ENCODE measurements around the gene RPL13A. TPM values are rescaled to one million over a fixed set of nuclear protein-coding genes. Genes with fewer than 3 reads are reported as not detected.
A peak's percentile ranks its signal among the peaks of the same experiment; 100 is the strongest.
"Not testable (repeated sequence)": the region's sequence is repeated elsewhere in the genome, so short reads cannot be mapped to it uniquely, and the experiment has no call there.

Gene RPL13A
- total RNA-seq, 1 experiment from 2014 or later = 2,661 TPM

DNA sequence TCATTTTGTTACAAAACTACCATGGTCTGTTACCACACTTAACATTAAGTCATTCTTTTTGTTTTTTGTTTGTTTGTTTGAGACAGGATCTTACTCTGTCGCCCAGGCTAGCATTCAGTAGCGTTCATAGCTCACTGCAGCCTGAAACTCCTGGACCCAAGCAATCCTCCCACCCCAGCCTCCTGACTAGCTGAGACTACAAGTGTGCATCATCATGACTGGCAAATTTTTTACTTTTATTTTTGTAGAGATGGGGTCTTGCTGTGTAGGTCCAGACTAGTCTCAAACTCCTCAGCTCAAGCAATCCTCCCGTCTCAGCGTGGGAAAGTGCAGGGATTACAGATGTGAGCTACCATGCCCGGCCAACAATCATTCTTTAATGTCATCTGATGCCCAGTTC is 31.1 kb upstream of the RPL13A start:
- DNase-seq (ENCODE audit: low read depth) = no peak

DNA sequence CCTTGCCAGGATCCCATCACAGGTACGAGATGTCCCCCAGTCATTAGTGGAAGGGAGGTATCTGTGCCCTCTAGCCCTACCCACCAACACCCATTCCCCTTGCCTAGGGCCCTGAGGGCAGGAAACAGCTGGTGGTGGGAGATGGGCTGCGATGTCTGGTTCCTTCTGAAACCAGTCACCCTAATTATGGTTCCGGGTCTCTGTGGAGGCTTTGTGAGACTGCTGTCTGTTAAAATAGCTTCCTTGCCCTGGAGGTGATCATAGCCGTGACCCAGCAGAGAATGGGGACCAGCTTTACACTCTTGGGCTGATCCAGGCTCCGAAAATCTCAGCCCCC is 28.9 kb upstream of the RPL13A start:
- DNase-seq (ENCODE audit: low read depth) = no peak

DNA sequence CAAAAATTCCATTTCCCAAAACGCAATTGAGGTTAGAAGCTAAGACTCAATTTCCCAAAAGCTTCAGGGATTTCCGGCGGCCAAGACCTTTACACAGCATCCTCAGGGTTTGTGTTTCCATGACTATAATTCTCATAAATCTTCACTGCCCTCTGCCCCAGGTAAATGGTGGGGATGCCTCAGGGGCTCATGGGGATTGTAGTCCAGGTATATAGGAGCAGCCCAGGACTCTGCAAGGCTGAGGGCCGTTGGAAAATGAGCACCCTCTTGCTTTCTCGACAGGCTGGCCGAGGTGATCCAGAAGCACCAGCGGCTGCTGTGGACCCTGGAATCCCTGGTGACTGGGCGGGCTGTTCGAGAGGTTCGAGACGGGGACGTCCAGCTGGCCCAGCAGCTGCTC is 28.0 kb upstream of the RPL13A start:
- DNase-seq (ENCODE audit: low read depth) = no peak

DNA sequence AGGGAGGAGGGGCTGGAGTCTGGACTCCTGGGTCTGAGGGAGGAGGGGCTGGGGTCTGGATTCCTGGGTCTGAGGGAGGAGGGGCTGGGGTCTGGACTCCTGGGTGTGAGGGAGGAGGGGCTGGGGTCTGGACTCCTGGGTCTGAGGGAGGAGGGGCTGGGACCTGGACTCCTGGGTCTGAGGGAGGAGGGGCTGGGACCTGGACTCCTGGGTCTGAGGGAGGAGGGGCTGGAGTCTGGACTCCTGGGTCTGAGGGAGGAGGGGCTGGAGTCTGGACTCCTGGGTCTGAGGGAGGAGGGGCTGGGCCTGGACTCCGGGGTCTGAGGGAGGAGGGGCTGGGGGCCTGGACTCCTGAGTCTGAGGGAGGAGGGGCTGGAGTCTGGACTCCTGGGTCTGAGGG is 26.3 kb upstream of the RPL13A start:
- DNase-seq (ENCODE audit: low read depth) = not testable (repeated sequence)

DNA sequence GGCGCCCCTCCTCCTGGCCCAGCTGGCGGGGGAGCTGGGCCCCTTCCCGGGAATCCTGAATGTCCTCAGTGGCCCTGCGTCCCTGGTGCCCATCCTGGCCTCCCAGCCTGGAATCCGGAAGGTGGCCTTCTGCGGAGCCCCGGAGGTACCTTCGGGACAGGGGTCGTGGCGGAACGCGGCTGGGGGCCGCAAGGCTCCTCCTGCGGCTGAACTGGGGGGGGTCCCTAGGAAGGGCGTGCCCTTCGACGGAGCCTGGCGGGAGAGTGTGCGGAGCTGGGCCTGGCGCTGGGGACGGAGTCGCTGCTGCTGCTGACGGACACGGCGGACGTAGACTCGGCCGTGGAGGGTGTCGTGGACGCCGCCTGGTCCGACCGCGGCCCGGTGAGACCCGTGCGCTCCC is 25.8 kb upstream of the RPL13A start:
- no peak for DNase-seq (ENCODE audit: low read depth)

DNA sequence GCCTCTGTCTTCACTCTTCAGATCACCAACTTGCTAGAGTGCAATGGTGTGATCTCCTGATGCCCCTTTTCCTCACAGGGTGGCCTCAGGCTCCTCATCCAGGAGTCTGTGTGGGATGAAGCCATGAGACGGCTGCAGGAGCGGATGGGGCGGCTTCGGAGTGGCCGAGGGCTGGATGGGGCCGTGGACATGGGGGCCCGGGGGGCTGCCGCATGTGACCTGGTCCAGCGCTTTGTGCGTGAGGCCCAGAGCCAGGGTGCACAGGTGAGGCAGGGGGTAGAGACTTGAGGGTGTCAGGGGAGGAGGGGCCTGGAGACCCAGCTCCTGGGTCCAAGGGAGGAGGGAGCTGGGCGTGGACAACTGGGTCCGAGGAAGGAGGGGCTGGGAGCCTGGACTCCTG is 24.9 kb upstream of the RPL13A start:
- DNase-seq (ENCODE audit: low read depth) = no peak

DNA sequence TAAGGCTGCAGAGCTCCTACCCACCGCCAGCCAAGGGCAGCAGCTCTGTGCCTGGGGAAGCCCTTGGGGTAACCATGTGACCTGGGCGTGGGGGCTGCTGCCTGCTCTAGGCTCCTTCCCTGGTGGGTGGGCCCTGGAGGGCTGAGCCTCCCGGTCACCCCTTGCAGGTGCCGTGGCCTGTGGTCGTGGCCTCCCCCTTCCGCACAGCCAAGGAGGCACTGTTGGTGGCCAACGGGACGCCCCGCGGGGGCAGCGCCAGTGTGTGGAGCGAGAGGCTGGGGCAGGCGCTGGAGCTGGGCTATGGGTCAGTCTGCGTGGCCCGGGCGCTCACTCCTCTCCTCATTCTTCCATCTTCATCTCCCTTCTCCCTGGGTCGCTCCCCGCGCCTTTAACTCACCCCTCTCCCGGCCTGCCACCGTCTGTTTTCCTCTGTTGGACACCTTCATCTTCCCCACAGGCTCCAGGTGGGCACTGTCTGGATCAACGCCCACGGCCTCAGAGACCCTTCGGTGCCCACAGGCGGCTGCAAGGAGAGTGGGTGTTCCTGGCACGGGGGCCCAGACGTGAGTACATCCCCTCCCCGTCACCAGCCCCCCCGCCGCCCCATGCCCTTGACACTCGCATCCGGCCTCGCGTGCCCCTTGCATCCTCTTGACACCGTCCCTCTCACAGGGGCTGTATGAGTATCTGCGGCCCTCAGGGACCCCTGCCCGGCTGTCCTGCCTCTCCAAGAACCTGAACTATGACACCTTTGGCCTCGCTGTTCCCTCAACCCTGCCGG is 23.3 kb upstream of the RPL13A start:
- no peak for DNase-seq (ENCODE audit: low read depth)

DNA sequence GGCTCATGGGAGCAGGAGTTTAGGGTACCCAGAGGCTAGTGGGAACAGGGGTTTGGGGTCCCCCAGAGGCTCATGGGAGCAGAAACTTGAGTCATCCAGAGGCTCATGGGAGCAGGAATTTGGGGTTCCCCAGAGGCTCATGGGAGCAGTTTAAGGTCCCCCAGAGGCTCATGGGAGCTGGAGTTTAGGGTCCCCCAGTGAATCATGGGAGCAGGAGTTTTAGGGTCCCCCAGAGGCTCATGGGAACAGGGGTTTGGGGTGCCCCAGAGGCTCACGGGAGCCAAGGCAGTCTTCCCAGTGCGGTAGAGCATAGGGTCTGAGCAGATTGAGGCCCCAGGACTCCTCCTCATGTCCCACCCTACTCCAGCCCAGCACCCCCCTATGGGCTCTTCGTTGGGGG is 22.0 kb upstream of the RPL13A start:
- DNase-seq (ENCODE audit: low read depth) = no peak

DNA sequence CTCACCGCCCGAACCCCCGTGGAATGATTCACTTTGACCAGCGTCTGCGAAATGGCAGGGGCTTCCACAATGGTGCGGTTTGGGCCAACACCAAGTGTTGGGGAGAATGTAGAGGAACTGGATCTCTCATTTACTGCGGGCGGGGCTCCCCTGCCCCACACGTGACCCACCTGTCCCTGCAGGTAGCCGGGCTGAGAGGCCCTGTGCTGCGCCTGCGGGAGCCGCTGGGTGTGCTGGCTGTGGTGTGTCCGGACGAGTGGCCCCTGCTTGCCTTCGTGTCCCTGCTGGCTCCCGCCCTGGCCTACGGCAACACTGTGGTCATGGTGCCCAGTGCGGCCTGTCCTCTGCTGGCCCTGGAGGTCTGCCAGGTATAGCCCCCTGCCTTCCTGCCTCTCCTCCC is 19.2 kb upstream of the RPL13A start:
- no peak for DNase-seq (ENCODE audit: low read depth)

DNA sequence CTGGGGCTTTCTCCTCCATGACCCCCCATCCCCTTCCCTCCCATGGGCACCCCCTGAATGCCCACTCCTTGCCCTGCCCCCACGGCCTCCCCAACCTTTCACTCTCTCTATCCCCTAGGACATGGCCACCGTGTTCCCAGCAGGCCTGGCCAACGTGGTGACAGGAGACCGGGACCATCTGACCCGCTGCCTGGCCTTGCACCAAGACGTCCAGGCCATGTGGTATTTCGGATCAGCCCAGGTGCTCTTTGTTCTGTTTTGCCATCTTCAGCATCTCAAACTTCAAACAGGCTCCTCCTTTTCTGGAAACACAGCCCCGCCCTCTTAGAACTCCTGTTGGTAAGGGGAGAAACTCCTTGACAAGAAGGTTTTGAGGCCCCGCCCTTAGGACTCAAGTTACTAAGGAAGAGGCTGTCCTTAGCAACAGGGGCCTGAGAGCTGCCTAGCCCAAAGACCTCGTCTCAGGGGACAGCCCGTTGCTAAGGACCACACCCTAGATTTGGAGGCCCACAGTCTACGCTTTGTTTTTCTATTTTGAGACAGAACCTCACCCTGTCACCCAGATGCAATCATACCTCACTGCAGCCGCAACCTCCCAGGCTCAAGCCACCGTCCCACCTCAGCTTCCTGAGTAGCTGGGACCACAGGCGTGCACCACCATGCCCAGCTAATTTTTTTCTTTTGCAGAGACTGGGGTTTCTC is 18.5 kb upstream of the RPL13A start:
- DNase-seq (ENCODE audit: low read depth) = peak; percentile 63

DNA sequence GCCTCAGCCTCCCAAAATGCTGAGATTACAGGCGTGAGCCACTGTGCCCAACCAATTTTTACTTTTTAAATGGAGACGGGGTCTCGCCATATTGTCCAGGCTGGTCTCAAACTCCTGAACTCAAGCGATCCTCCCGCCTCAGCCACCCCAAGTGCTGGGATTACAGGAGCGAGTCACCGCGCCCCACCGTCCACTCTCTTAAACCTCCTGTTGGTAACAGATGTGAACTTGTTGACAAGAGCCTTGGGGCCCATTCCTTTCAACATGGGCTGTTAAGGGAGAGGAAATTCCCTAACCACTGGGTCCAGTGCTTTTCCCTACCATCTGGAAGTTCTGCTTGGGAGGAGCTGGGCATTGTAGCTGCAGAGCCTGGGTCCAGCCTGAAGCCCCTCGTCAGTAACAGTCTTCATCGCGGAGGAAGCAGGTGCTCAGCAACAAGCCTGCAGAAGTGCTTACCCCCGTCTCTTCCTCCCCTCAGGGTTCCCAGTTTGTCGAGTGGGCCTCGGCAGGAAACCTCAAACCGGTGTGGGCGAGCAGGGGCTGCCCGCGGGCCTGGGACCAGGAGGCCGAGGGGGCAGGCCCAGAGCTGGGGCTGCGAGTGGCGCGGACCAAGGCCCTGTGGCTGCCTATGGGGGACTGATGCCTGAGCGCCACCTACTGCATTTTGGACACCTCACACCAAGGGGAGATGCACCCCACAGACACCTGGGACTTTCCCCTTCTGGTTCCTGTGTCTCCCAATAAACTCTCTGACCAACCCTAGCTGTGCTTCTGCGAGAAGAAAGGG is 17.4 kb upstream of the RPL13A start:
- DNase-seq (ENCODE audit: low read depth) = no peak

DNA sequence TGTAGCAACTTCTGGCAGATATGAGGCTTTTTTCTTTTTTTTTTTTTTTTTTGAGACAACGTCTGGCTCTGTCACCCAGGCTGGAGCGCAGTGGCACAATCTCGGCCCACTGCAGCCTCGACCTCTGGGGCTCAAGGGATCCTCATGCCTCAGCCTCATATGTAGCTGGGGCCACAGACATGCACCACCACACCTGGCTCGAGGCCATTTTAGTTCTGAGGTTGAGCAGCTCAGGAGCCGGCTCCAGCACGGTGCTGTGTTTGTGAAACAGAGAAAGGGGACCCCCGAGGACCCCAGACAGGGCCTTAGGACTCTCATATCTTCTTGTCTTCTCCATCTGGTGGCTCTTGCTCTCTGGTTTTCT is 16.8 kb upstream of the RPL13A start:
- DNase-seq (ENCODE audit: low read depth) = no peak

DNA sequence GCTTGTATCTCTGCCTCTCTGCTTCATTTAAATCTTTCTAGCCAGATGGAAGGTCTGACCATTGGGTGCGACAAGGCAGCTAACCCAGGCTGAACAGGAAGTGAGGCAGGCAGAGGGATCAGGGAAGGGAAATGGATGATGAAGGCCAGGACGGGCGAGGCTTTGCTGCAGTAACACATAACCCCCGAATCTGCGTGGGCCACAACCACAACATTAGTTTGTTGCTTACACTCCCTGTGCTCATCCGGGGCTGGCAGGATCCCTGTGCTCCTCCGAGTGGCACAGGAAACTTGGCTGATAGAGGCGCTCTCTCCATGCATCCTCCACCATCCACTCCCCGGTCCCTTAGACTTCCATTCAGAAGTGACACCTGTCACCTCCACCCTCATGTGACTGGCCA is 14.5 kb upstream of the RPL13A start:
- no peak for DNase-seq (ENCODE audit: low read depth)

DNA sequence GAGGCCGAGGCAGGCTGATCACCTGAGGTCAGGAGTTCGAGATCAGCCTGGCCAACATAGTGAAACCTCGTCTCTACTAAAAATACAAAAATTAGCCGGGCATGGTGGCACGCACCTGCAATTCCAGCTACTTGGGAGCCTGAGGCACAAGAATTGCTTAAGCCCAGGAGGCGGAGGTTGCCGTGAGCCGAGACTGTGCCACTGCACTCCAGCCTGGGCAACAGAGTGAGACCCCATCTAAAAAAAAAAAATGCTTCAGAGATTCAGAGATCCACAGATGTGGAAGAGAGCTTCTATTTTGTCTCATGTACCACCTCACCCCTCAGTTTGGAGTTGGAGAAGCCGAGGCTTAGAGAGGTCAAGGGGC is 13.9 kb upstream of the RPL13A start:
- DNase-seq (ENCODE audit: low read depth) = not testable (repeated sequence)

DNA sequence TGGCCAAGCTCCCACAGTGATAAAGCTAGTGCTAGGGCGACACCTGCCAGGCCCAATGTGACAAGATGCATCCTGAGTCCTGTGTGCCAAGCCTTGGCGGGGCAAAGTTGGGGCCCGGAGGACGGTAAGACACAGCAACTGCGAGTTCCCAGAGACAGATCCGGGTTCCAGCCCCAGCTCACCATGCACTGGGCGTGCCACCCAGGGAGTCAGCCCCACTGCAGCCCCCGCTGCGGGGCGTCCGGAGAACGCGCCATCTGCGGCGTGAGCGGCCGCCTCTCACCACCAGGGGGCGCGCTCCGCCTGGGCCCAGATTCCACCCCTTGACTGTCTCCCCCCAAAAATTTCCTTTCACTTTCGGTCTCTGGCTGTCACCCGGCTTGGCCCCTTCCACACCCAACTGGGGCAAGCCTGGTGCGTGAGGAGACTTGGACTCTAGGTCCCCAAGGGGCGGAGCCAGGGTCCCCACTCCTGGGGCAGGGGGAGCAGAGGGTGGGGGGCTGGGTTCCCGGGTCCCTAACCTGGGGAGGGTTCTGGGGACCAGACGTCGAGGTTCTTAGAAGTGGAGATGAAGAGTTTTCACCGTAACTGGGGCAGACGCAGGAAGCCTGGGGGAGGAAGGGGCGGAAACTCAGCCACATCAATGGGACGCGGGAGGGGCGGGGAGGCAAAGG is 13.4 kb upstream of the RPL13A start, which contains the start of gene FLT3LG:
TSS of gene FLT3LG (plus strand) at position 348 of the 674 bp plus-strand sequence. CDS start 425 bp downstream, outside the sequence.
- peak; percentile 86 for DNase-seq (ENCODE audit: low read depth)

DNA sequence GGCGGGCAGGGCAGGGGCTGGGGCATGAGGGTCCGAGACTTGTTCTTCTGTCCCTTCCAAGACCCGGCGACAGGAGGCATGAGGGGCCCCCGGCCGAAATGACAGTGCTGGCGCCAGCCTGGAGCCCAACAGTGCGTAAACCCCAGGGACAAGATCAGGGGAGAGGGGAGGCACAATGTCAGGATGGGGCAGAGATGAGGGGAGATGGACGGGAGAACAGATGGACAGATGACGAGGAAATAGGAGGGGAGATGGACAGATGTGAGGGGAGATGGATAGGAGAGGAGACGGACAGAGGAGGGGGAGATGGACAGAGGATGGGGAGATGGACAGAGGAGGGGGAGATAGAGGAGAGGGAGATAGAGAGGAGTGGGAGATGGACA is 12.9 kb upstream of the RPL13A start:
- DNase-seq (ENCODE audit: low read depth) = no peak

DNA sequence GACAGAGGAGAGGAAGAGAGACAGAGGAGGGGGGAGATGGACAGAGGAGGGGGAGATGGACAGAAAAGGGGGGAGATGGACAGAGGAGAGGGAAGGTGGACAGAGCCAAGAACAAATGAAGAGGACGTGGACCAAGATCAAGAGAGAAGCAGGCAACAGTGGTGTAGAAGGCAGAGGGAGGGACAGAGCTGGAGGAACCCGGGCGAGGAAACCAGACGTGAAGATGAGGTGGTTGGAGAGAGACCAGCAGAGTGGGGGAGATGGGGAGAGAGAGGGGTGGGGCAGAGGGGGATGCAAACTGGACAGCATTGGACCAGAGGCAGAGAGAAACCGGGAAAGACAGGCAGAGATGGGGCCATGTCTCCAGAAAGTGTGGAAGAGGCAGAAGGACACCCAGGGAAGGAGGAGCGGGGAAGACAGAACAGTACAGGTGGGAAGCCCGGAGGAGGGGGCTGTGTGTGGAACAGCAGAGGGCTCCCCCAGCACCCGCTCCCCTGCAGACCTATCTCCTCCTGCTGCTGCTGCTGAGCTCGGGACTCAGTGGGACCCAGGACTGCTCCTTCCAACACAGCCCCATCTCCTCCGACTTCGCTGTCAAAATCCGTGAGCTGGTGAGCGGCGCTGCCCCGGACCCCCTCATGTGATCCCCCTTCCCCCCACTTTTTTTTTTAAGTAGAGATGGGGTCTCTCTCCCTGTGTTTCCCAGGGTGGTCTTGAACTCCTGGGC is 12.1 kb upstream of the RPL13A start:
- DNase-seq (ENCODE audit: low read depth) = no peak

DNA sequence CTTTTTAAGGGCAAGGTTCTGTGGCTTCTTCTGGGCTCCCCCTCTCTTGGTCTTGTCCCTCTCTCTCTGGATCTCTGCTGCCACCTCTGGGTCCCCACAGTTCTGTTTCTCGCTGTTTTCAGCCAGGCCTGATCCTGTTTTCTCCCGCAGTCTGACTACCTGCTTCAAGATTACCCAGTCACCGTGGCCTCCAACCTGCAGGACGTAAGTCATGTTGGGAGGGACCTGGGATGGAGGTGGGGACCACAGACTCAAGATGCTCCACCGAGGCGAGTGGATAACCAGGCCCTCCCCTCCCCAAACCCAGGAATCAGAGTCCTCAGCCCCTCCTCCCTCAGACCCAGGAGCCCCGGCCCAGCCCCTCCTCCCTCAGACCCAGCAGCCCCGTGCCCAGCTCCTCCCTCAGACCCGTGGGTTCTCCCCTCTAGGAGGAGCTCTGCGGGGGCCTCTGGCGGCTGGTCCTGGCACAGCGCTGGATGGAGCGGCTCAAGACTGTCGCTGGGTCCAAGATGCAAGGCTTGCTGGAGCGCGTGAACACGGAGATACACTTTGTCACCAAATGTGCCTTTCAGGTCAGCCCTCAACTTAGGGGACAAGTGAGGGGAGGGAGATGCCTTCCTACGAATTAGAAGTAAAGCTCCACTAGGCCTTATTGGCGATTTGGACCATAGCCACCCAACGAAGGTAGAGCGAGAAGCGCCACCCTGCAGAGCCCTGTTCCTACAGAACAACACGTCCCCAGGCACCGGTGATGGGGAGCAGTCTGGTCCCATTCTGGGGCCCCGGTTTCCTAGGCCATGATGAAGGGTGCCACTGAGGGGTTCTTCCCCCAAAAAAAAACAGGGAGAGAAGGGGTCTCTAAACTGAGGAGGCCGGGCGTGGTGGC is 11.2 kb upstream of the RPL13A start:
- peak; percentile 42 for DNase-seq (ENCODE audit: low read depth)

DNA sequence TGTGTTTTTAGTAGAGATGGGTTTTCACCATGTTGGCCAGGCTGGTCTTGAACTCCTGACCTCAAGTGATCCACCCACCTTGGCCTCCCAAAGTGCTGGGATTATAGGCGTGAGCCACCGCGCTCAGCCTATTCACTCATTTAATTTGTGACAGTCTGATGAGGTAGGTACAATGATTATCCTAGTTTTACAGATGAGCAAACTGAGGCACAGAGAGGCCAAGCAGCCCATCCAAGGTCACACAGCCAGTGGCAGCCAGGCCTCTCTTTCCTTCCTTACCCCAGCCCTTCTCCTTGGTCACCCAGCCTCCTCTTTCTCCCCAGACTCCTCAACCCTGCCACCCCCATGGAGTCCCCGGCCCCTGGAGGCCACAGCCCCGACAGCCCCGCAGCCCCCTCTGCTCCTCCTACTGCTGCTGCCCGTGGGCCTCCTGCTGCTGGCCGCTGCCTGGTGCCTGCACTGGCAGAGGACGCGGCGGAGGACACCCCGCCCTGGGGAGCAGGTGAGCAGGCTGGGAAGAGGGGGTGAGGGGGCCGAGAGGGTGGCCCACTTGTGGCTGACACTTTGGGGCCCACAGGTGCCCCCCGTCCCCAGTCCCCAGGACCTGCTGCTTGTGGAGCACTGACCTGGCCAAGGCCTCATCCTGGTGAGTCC is 7.3 kb upstream of the RPL13A start:
- no peak for DNase-seq (ENCODE audit: low read depth)
